HG02571 (cell line): ENCODE data around the gene AOX1.
"Not testable (repeated sequence)": the region's sequence is repeated elsewhere in the genome, so short reads cannot be mapped to it uniquely, and the experiment has no call there.

Source experiments
- ATAC-seq: cut with Tn5 transposase; IDR thresholded peaks from one replicate; pipeline ENCODE4 v1.9.1; 2021; ENCODE audit warnings: mild to moderate bottlenecking, moderate library complexity; ENCODE audit not compliant: unreplicated experiment

AOX1 gene

GRCh38 chr2:200625282-200625681, 39.5 kb downstream of the AOX1 start:
- ATAC-seq: no peak

- no peak for ATAC-seq
Observed at GRCh38 chr2:200625958-200626363, 40.1 kb downstream of the AOX1 start.

GRCh38 chr2:200627110-200627770, 41.4 kb downstream of the AOX1 start:
- no peak for ATAC-seq

GRCh38 chr2:200628461-200628860, 42.6 kb downstream of the AOX1 start:
- not testable (repeated sequence) for ATAC-seq

GRCh38 chr2:200631287-200631686, 45.5 kb downstream of the AOX1 start:
- no peak for ATAC-seq

GRCh38 chr2:200634231-200634964, 48.6 kb downstream of the AOX1 start:
- no peak for ATAC-seq

- ATAC-seq: no peak
Observed at GRCh38 chr2:200635251-200635650, 49.4 kb downstream of the AOX1 start.

GRCh38 chr2:200637901-200638300, 52.1 kb downstream of the AOX1 start:
- ATAC-seq: no peak

- ATAC-seq: no peak
Observed at GRCh38 chr2:200640176-200640575, 54.4 kb downstream of the AOX1 start.

GRCh38 chr2:200640901-200641300, 55.1 kb downstream of the AOX1 start:
- no peak for ATAC-seq

- not testable (repeated sequence) for ATAC-seq
Observed at GRCh38 chr2:200648518-200649281, 62.9 kb downstream of the AOX1 start.

GRCh38 chr2:200649724-200650123, 63.9 kb downstream of the AOX1 start:
- ATAC-seq: no peak

GRCh38 chr2:200650195-200650594, 64.4 kb downstream of the AOX1 start:
- no peak for ATAC-seq

- no peak for ATAC-seq
Observed at GRCh38 chr2:200652158-200652557, 66.3 kb downstream of the AOX1 start.

GRCh38 chr2:200653021-200653420, 67.2 kb downstream of the AOX1 start:
- no peak for ATAC-seq

- ATAC-seq: no peak
Observed at GRCh38 chr2:200654823-200655222, 69.0 kb downstream of the AOX1 start.

- ATAC-seq: no peak
Observed at GRCh38 chr2:200655918-200656580, 70.2 kb downstream of the AOX1 start.

GRCh38 chr2:200658278-200658864, 72.6 kb downstream of the AOX1 start:
- ATAC-seq: no peak

- no peak for ATAC-seq
Observed at GRCh38 chr2:200659410-200659809, 73.6 kb downstream of the AOX1 start.

GRCh38 chr2:200661477-200661876, 75.7 kb downstream of the AOX1 start:
- no peak for ATAC-seq

GRCh38 chr2:200662727-200663126, 76.9 kb downstream of the AOX1 start:
- no peak for ATAC-seq
